Activated T-cell treated with anti-CD3 and anti-CD28 coated beads, Interleukin-2, amount 50 U/mL, for 24 hours (primary cell): ENCODE measurements around the gene C20orf173.
"Not testable (repeated sequence)": the region's sequence is repeated elsewhere in the genome, so short reads cannot be mapped to it uniquely, and the experiment has no call there.

ENCODE experiments used
- DNase-seq: peaks from one replicate; pipeline ENCODE4 v3.0.0-alpha.2; 2020
- H3K27ac Mint-ChIP-seq: 2 replicates; pipeline ENCODE4 v1.8.0; 2020; ENCODE audit warnings: mild to moderate bottlenecking, mixed read lengths
- H3K27me3 Mint-ChIP-seq: 2 replicates; pipeline ENCODE4 v1.8.0; 2020; ENCODE audit warnings: mixed read lengths
- H3K36me3 Mint-ChIP-seq: 2 replicates; pipeline ENCODE4 v1.8.0; 2020; ENCODE audit warnings: low read depth, mixed read lengths
- H3K4me1 Mint-ChIP-seq: 2 replicates; pipeline ENCODE4 v1.8.0; 2020; ENCODE audit warnings: low read depth, mixed read lengths
- H3K4me3 Mint-ChIP-seq: 2 replicates; pipeline ENCODE4 v1.8.0; 2020; ENCODE audit warnings: mild to moderate bottlenecking, moderate library complexity, mixed read lengths
- H3K9me3 Mint-ChIP-seq: 2 replicates; pipeline ENCODE4 v1.8.0; 2020; ENCODE audit warnings: mixed read lengths

The C20orf173 gene

GRCh38 chr20:35559042-35559693 is 29.7 kb upstream of the C20orf173 start:
- Mint-ChIP-seq H3K27ac (no peak overlapping the region), H3K9me3 (no peaks in the 10 kb centered on the region), H3K36me3 (peaks cover 52% of the 10 kb centered on the region), H3K4me1 (no peaks in the 10 kb centered on the region), H3K27me3 (no peaks in the 10 kb centered on the region), H3K4me3 (no peak overlapping the region)
- no peak for DNase-seq

- H3K27ac Mint-ChIP-seq: no peak overlapping the region
These were observed 29.0 kb upstream of the C20orf173 start for GRCh38 chr20:35558451-35558850.

GRCh38 chr20:35556871-35557270 is 27.4 kb upstream of the C20orf173 start:
- no peak overlapping the region for H3K27ac Mint-ChIP-seq
- DNase-seq: no peak
- H3K4me1 Mint-ChIP-seq: no peaks in the 10 kb centered on the region
- peaks cover 56% of the 10 kb centered on the region for H3K36me3 Mint-ChIP-seq
- no peak overlapping the region for H3K4me3 Mint-ChIP-seq
- no peaks in the 10 kb centered on the region for H3K9me3 Mint-ChIP-seq
- H3K27me3 Mint-ChIP-seq: no peaks in the 10 kb centered on the region

More at GRCh38 chr20:35558451-35558850, 29.0 kb upstream of the C20orf173 start:
- no peak for DNase-seq
- Mint-ChIP-seq H3K36me3 (peaks cover 56% of the 10 kb centered on the region), H3K9me3 (no peaks in the 10 kb centered on the region), H3K27me3 (no peaks in the 10 kb centered on the region), H3K4me3 (no peak overlapping the region), H3K4me1 (no peaks in the 10 kb centered on the region)

GRCh38 chr20:35555951-35556645 is 26.6 kb upstream of the C20orf173 start:
- Mint-ChIP-seq H3K36me3 (peaks cover 56% of the 10 kb centered on the region), H3K27ac (no peak overlapping the region), H3K4me3 (no peak overlapping the region), H3K27me3 (no peaks in the 10 kb centered on the region), H3K4me1 (no peaks in the 10 kb centered on the region), H3K9me3 (no peaks in the 10 kb centered on the region)
- no peak for DNase-seq

GRCh38 chr20:35555461-35555860 is 26.0 kb upstream of the C20orf173 start:
- not testable (repeated sequence) for H3K9me3 Mint-ChIP-seq, H3K27ac Mint-ChIP-seq, H3K4me3 Mint-ChIP-seq, DNase-seq, H3K4me1 Mint-ChIP-seq, H3K27me3 Mint-ChIP-seq
- H3K36me3 Mint-ChIP-seq: peaks cover 56% of the 10 kb centered on the region

- no peaks in the 10 kb centered on the region for H3K9me3 Mint-ChIP-seq
- no peaks in the 10 kb centered on the region for H3K27me3 Mint-ChIP-seq
- peaks cover 59% of the 10 kb centered on the region for H3K36me3 Mint-ChIP-seq
- no peak overlapping the region for H3K27ac Mint-ChIP-seq
- H3K4me3 Mint-ChIP-seq: no peak overlapping the region
- DNase-seq: no peak
- no peaks in the 10 kb centered on the region for H3K4me1 Mint-ChIP-seq
These were observed 23.5 kb upstream of the C20orf173 start for GRCh38 chr20:35552914-35553313.

- H3K27me3 Mint-ChIP-seq: no peaks in the 10 kb centered on the region
- DNase-seq: no peak
These were observed 22.1 kb upstream of the C20orf173 start for GRCh38 chr20:35551503-35551902.

GRCh38 chr20:35547329-35547728 is 17.9 kb upstream of the C20orf173 start:
- Mint-ChIP-seq H3K27me3 (no peaks in the 10 kb centered on the region), H3K4me3 (no peak overlapping the region), H3K36me3 (peaks cover 44% of the 10 kb centered on the region), H3K27ac (no peak overlapping the region), H3K9me3 (no peaks in the 10 kb centered on the region), H3K4me1 (peaks cover 8% of the 10 kb centered on the region)
- DNase-seq: no peak

More at GRCh38 chr20:35551503-35551902, 22.1 kb upstream of the C20orf173 start:
- Mint-ChIP-seq H3K36me3 (peaks cover 52% of the 10 kb centered on the region), H3K4me3 (no peak overlapping the region), H3K4me1 (no peaks in the 10 kb centered on the region), H3K27ac (no peak overlapping the region), H3K9me3 (no peaks in the 10 kb centered on the region)

GRCh38 chr20:35546127-35546526 is 16.7 kb upstream of the C20orf173 start:
- H3K36me3 Mint-ChIP-seq: peaks cover 46% of the 10 kb centered on the region
- no peaks in the 10 kb centered on the region for H3K27me3 Mint-ChIP-seq
- H3K4me1 Mint-ChIP-seq: peaks cover 16% of the 10 kb centered on the region
- H3K9me3 Mint-ChIP-seq: no peaks in the 10 kb centered on the region
- no peak for DNase-seq
- no peak overlapping the region for H3K27ac Mint-ChIP-seq
- no peak overlapping the region for H3K4me3 Mint-ChIP-seq

GRCh38 chr20:35544941-35545340 is 15.5 kb upstream of the C20orf173 start:
- not testable (repeated sequence) for H3K4me3 Mint-ChIP-seq, H3K9me3 Mint-ChIP-seq, H3K27me3 Mint-ChIP-seq, H3K27ac Mint-ChIP-seq, DNase-seq
- Mint-ChIP-seq H3K36me3 (peaks cover 43% of the 10 kb centered on the region), H3K4me1 (peaks cover 17% of the 10 kb centered on the region)

GRCh38 chr20:35544436-35544835 is 15.0 kb upstream of the C20orf173 start:
- DNase-seq: no peak
- H3K27ac Mint-ChIP-seq: no peak overlapping the region
- H3K4me3 Mint-ChIP-seq: no peak overlapping the region
- peaks cover 17% of the 10 kb centered on the region for H3K4me1 Mint-ChIP-seq
- H3K9me3 Mint-ChIP-seq: no peaks in the 10 kb centered on the region
- no peaks in the 10 kb centered on the region for H3K27me3 Mint-ChIP-seq
- H3K36me3 Mint-ChIP-seq: peaks cover 41% of the 10 kb centered on the region

GRCh38 chr20:35542990-35543389 is 13.5 kb upstream of the C20orf173 start:
- H3K27ac Mint-ChIP-seq: peak overlapping the region; percentile 95
- peak overlapping the region; percentile 87 for H3K4me3 Mint-ChIP-seq
- no peaks in the 10 kb centered on the region for H3K9me3 Mint-ChIP-seq
- peaks cover 17% of the 10 kb centered on the region for H3K4me1 Mint-ChIP-seq
- no peaks in the 10 kb centered on the region for H3K27me3 Mint-ChIP-seq
- DNase-seq: no peak
- H3K36me3 Mint-ChIP-seq: peaks cover 29% of the 10 kb centered on the region

- Mint-ChIP-seq H3K27me3 (no peaks in the 10 kb centered on the region), H3K4me1 (peaks cover 17% of the 10 kb centered on the region), H3K9me3 (no peaks in the 10 kb centered on the region), H3K36me3 (peaks cover 21% of the 10 kb centered on the region), H3K27ac (peak within 1 kb of the TSS; percentile 95), H3K4me3 (peak within 1 kb of the TSS; percentile 87)
- DNase-seq: peak; percentile 99
These were observed 12.6 kb upstream of the C20orf173 start, which contains the start of gene ERGIC3 for GRCh38 chr20:35541783-35542662. ERGIC3 (plus strand) TSS chr20:35542078; CDS start chr20:35542098, 20 bp downstream.

GRCh38 chr20:35541118-35541782 is 11.8 kb upstream of the C20orf173 start:
- Mint-ChIP-seq H3K27ac (peak overlapping the region; percentile 95), H3K36me3 (peaks cover 21% of the 10 kb centered on the region), H3K4me1 (peaks cover 17% of the 10 kb centered on the region), H3K4me3 (peak overlapping the region; percentile 87), H3K9me3 (no peaks in the 10 kb centered on the region), H3K27me3 (no peaks in the 10 kb centered on the region)
- no peak for DNase-seq
